ENCODE data around the gene PFKFB2.

GRCh38 chr1:207069061-207069460, 16.0 kb downstream of the PFKFB2 start:
- no peak for TF ChIP-seq YY1 (IDR thresholded peaks at IDR 0.05; ENCODE audit: insufficient read depth, insufficient read length)
- TF ChIP-seq ZNF274 (IDR thresholded peaks at IDR 0.05; ENCODE audit: low read depth, low read length), result no peak

All from NT2/D1 (cell line).